ENCODE measurements around the gene TMEM175.
"Not testable (repeated sequence)": the region's sequence is repeated elsewhere in the genome, so short reads cannot be mapped to it uniquely, and the experiment has no call there.

Gene TMEM175

GRCh38 chr4:929096-929765 is 3.0 kb upstream of the TMEM175 start:
- Histone ChIP-seq H3K27ac (ENCODE audit: low read length) (no peak overlapping the region), H3K9me3 (ENCODE audit: control insufficient read depth in 2 of 2, low read length in 2 of 2) (no peaks in the 10 kb centered on the region), H3K4me1 (ENCODE audit: control insufficient read depth, insufficient read depth, low read length) (peaks cover 30% of the 10 kb centered on the region), H3K36me3 (ENCODE audit: control insufficient read depth in 2 of 2, insufficient read depth in 2 of 2, low read length in 2 of 2) (peaks cover 0 to 2% of the 10 kb centered on the region in 2 donors), H3K4me3 (ENCODE audit: low read length in 2 of 2) (no peak overlapping the region), H3K9ac (ENCODE audit: low read length in 2 of 2) (no peak overlapping the region), H3K27me3 (ENCODE audit: control insufficient read depth in 1 of 2, insufficient read depth in 2 of 2, low read length in 2 of 2) (no peaks in the 10 kb centered on the region)

DNA sequence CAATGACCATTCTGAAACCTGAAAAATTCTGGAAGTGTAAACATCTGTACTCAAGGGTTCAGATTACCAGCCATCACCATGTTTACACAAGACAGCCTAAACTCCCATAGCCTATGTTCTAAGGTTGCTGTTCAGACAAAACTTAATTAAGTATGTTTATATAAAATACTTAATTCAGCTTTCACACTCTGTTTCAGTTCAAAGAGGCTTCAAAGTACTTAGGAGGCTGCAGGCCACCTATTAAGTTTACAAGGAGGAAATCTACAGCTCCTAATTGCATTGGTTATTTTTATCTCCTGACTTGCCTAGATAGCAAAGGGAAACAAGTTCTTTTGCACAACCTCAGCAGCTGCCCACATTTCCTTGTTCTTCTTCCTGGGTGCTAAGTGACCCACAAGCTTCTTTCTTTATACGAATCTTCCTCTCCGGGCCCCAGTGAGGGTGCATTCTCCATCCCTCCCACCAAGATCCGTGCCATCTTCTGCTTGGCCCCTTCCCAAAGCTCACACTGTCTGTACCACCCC is 2.2 kb upstream of the TMEM175 start:
- Histone ChIP-seq H3K4me1 (ENCODE audit: control insufficient read depth, insufficient read depth, low read length) (peaks cover 30% of the 10 kb centered on the region), H3K27ac (ENCODE audit: low read length) (no peak overlapping the region), H3K36me3 (ENCODE audit: control insufficient read depth in 2 of 2, insufficient read depth in 2 of 2, low read length in 2 of 2) (peaks cover 0 to 1% of the 10 kb centered on the region in 2 donors), H3K27me3 (ENCODE audit: control insufficient read depth in 1 of 2, insufficient read depth in 2 of 2, low read length in 2 of 2) (no peaks in the 10 kb centered on the region), H3K4me3 (ENCODE audit: low read length in 2 of 2) (no peak overlapping the region), H3K9me3 (ENCODE audit: control insufficient read depth in 2 of 2, low read length in 2 of 2) (no peaks in the 10 kb centered on the region), H3K9ac (ENCODE audit: low read length in 2 of 2) (no peak overlapping the region)

GRCh38 chr4:930827-931193 is 1.4 kb upstream of the TMEM175 start:
- H3K27ac ChIP-seq (ENCODE audit: low read length), result no peak overlapping the region

GRCh38 chr4:931194-931959 is 883 bp upstream of the TMEM175 start:
- H3K9me3 ChIP-seq (ENCODE audit: control insufficient read depth in 2 of 2, low read length in 2 of 2), result no peaks in the 10 kb centered on the region
- H3K27me3 ChIP-seq (ENCODE audit: control insufficient read depth in 1 of 2, insufficient read depth in 2 of 2, low read length in 2 of 2), result no peaks in the 10 kb centered on the region
- H3K4me3 ChIP-seq (ENCODE audit: low read length in 2 of 2), result peak overlapping the region; percentile 98 to 100
- no peaks in the 10 kb centered on the region for H3K36me3 ChIP-seq (ENCODE audit: control insufficient read depth in 2 of 2, insufficient read depth in 2 of 2, low read length in 2 of 2)
- peak overlapping the region; percentile 77 for H3K27ac ChIP-seq (ENCODE audit: low read length)
- H3K9ac ChIP-seq (ENCODE audit: low read length in 2 of 2), result peak overlapping the region; percentile 90 to 91
- peaks cover 24% of the 10 kb centered on the region for H3K4me1 ChIP-seq (ENCODE audit: control insufficient read depth, insufficient read depth, low read length)

More at GRCh38 chr4:930827-931193, 1.4 kb upstream of the TMEM175 start:
- H3K4me3 ChIP-seq (ENCODE audit: low read length in 2 of 2), result peak overlapping the region; percentile 98 to 100
- no peaks in the 10 kb centered on the region for H3K27me3 ChIP-seq (ENCODE audit: control insufficient read depth in 1 of 2, insufficient read depth in 2 of 2, low read length in 2 of 2)
- peaks cover 28% of the 10 kb centered on the region for H3K4me1 ChIP-seq (ENCODE audit: control insufficient read depth, insufficient read depth, low read length)
- H3K9ac ChIP-seq (ENCODE audit: low read length in 2 of 2), result peak overlapping the region; percentile 90 to 91
- H3K9me3 ChIP-seq (ENCODE audit: control insufficient read depth in 2 of 2, low read length in 2 of 2), result no peaks in the 10 kb centered on the region
- no peaks in the 10 kb centered on the region for H3K36me3 ChIP-seq (ENCODE audit: control insufficient read depth in 2 of 2, insufficient read depth in 2 of 2, low read length in 2 of 2)

DNA sequence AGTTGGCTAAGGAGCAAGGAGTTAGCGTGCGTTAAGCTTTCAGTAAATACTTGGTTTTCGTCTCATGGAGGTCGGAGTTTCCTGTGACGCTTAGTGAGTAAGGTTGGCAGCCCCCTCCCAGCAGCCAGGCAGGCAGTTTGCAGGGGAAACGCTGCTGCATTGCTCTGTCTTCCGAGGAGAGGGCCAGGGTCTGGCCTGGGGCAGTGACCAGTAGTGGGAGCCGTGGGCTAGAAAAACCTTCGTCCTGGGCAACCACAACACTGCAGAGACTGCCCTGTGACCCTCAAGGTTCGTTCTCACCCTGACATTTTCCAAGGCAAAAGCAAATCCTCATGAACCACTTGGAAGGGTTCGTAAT is 432 bp downstream of the TMEM175 start:
- peak overlapping the region; percentile 77 for H3K27ac ChIP-seq (ENCODE audit: low read length)
- peak overlapping the region; percentile 93 for H3K9ac ChIP-seq (ENCODE audit: low read length in 2 of 2)
- H3K4me3 ChIP-seq (ENCODE audit: low read length in 2 of 2), result peak overlapping the region; percentile 98 to 100
- H3K36me3 ChIP-seq (ENCODE audit: control insufficient read depth in 2 of 2, insufficient read depth in 2 of 2, low read length in 2 of 2), result no peaks in the 10 kb centered on the region
- no peaks in the 10 kb centered on the region for H3K9me3 ChIP-seq (ENCODE audit: control insufficient read depth in 2 of 2, low read length in 2 of 2)
- H3K4me1 ChIP-seq (ENCODE audit: control insufficient read depth, insufficient read depth, low read length), result peaks cover 24% of the 10 kb centered on the region
- H3K27me3 ChIP-seq (ENCODE audit: control insufficient read depth in 1 of 2, insufficient read depth in 2 of 2, low read length in 2 of 2), result no peaks in the 10 kb centered on the region

DNA sequence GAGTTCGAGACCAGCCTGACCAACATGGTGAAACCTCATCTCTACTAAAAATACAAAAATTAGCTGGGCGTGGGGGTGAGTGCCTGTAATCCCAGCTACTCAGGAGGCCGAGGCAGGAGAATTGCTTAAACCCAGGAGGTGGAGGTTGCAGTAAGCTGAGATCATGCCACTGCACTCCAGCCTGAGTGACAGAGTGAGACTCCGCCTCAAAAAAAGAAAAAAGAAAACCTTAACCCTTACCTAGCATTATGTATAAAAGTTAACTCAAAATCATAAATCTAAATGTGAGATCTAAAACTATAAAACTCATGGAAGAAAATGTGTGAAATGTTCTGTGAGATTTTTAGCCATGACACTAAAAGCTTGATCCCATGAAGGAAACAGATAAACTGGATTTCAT is 7.2 kb downstream of the TMEM175 start:
- not testable (repeated sequence) for H3K4me1 ChIP-seq (ENCODE audit: control insufficient read depth, insufficient read depth, low read length); H3K36me3 ChIP-seq (ENCODE audit: control insufficient read depth in 2 of 2, insufficient read depth in 2 of 2, low read length in 2 of 2); H3K27me3 ChIP-seq (ENCODE audit: control insufficient read depth in 1 of 2, insufficient read depth in 2 of 2, low read length in 2 of 2); H3K9me3 ChIP-seq (ENCODE audit: control insufficient read depth in 2 of 2, low read length in 2 of 2); H3K4me3 ChIP-seq (ENCODE audit: low read length in 2 of 2); H3K9ac ChIP-seq (ENCODE audit: low read length in 2 of 2); H3K27ac ChIP-seq (ENCODE audit: low read length)

DNA sequence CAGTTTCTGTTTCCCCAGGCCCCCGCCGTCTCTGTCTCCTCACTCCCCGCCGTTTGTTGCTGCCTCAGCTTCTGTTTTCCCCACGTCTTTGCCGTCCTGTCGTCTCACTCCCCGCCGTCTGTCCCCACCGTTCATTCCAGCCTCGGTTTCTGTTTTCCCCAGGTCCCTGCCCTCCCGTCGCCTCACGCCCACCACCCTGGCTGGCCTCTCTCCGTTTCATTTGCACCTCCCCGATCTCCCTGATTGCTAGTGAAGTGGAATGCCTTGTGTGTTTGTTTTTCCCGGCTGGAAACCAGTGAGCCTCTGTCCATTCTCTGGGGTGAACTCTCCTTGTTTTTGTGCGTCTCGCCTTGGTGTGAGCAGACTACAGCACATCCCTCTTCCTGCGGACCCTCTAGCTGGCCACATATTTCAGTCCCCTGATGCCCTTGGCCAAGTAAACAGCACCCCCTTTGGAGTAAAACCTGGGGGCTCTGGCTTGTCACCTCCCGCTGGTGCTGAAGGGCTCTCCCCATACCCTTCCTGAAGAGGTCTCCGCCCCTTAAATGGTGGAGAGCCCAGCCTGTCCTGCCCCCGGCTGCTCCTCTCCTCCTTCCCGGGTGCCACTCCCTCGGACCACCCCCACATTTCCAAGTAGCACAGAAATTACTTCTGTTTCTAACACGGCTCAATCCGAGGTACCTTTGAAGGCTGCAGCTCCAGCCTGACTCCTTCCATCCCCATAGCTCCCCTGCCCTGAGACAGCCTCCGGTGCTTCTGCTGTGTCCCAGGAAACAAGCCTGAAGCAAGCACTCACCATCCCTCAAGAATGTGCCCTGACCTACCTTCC is 13.2 kb downstream of the TMEM175 start:
- Histone ChIP-seq H3K4me1 (ENCODE audit: control insufficient read depth, insufficient read depth, low read length) (no peaks in the 10 kb centered on the region), H3K9ac (ENCODE audit: low read length in 2 of 2) (no peak overlapping the region), H3K4me3 (ENCODE audit: low read length in 2 of 2) (no peak overlapping the region), H3K36me3 (ENCODE audit: control insufficient read depth in 2 of 2, insufficient read depth in 2 of 2, low read length in 2 of 2) (peaks cover 0 to 3% of the 10 kb centered on the region in 2 donors), H3K9me3 (ENCODE audit: control insufficient read depth in 2 of 2, low read length in 2 of 2) (no peaks in the 10 kb centered on the region), H3K27ac (ENCODE audit: low read length) (no peak overlapping the region), H3K27me3 (ENCODE audit: control insufficient read depth in 1 of 2, insufficient read depth in 2 of 2, low read length in 2 of 2) (no peaks in the 10 kb centered on the region)

- Histone ChIP-seq H3K27me3 (ENCODE audit: control insufficient read depth in 1 of 2, insufficient read depth in 2 of 2, low read length in 2 of 2) (no peaks in the 10 kb centered on the region), H3K4me1 (ENCODE audit: control insufficient read depth, insufficient read depth, low read length) (no peaks in the 10 kb centered on the region), H3K9me3 (ENCODE audit: control insufficient read depth in 2 of 2, low read length in 2 of 2) (no peaks in the 10 kb centered on the region), H3K4me3 (ENCODE audit: low read length in 2 of 2) (no peak overlapping the region), H3K36me3 (ENCODE audit: control insufficient read depth in 2 of 2, insufficient read depth in 2 of 2, low read length in 2 of 2) (peaks cover 0 to 5% of the 10 kb centered on the region in 2 donors), H3K9ac (ENCODE audit: low read length in 2 of 2) (no peak overlapping the region), H3K27ac (ENCODE audit: low read length) (no peak overlapping the region)
Observed at GRCh38 chr4:946103-946450, 13.8 kb downstream of the TMEM175 start.

DNA sequence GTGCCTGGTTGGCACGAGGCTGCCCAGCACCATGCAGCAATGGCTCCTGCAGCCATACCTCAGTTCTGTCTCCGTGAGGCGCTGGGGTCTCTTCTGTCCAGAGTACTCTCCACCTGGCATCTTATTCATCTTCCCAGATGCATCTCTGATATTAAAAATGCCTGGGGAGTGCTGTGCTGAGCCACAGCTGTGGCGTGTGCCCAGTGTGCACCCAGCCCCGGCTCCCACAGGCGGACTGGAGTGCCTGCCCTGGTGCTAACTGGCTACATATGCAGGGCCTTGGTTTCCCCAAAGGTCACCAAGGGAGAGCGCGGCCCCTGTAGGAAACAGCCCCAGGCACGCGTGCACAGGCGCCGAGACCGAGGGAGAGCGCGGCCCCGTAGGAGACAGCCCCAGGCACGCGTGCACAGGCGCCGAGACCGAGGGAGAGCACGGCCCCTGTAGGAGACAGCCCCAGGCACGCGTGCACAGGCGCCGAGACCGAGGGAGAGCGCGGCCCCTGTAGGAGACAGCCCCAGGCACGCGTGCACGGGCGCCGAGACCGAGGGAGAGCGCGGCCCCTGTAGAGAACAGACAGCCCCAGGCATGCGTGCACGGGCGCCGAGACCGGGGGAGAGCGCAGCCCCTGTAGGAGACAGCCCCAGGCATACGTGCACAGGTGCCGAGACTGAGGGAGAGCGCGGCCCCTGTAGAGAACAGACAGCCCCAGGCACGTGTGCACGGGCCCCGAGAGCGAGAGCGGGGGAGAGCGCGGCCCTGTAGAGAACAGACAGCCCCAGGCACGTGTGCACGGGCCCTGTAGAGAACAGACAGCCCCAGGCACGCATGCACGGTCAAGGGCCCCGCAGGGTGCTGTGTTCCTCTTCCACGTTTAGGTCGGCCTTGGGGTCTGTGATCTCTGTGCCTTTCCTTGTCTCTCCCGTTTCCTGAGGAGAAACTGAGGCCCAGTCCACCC is 14.5 kb downstream of the TMEM175 start:
- H3K4me1 ChIP-seq (ENCODE audit: control insufficient read depth, insufficient read depth, low read length), result no peaks in the 10 kb centered on the region
- H3K27ac ChIP-seq (ENCODE audit: low read length), result no peak overlapping the region
- peaks cover 0 to 6% of the 10 kb centered on the region in 2 donors for H3K36me3 ChIP-seq (ENCODE audit: control insufficient read depth in 2 of 2, insufficient read depth in 2 of 2, low read length in 2 of 2)
- no peak overlapping the region for H3K4me3 ChIP-seq (ENCODE audit: low read length in 2 of 2)
- H3K27me3 ChIP-seq (ENCODE audit: control insufficient read depth in 1 of 2, insufficient read depth in 2 of 2, low read length in 2 of 2), result no peaks in the 10 kb centered on the region
- no peak overlapping the region for H3K9ac ChIP-seq (ENCODE audit: low read length in 2 of 2)
- H3K9me3 ChIP-seq (ENCODE audit: control insufficient read depth in 2 of 2, low read length in 2 of 2), result no peaks in the 10 kb centered on the region

GRCh38 chr4:947491-947971 is 15.3 kb downstream of the TMEM175 start:
- no peak overlapping the region for H3K27ac ChIP-seq (ENCODE audit: low read length)
- no peaks in the 10 kb centered on the region for H3K27me3 ChIP-seq (ENCODE audit: control insufficient read depth in 1 of 2, insufficient read depth in 2 of 2, low read length in 2 of 2)
- H3K9me3 ChIP-seq (ENCODE audit: control insufficient read depth in 2 of 2, low read length in 2 of 2), result no peaks in the 10 kb centered on the region
- no peak overlapping the region for H3K4me3 ChIP-seq (ENCODE audit: low read length in 2 of 2)
- no peak overlapping the region for H3K9ac ChIP-seq (ENCODE audit: low read length in 2 of 2)
- H3K36me3 ChIP-seq (ENCODE audit: control insufficient read depth in 2 of 2, insufficient read depth in 2 of 2, low read length in 2 of 2), result peaks cover 0 to 6% of the 10 kb centered on the region in 2 donors
- no peaks in the 10 kb centered on the region for H3K4me1 ChIP-seq (ENCODE audit: control insufficient read depth, insufficient read depth, low read length)
